Raji (cell line): ENCODE data around the gene PRXL2B.

Source experiments
- POLR2A ChIP-seq: IDR thresholded peaks from 2 replicates; pipeline ENCODE4 v1.6.1; 2011; ENCODE audit warnings: low read depth, low read length, control low read depth; ENCODE audit not compliant: insufficient read depth

PRXL2B gene

DNA sequence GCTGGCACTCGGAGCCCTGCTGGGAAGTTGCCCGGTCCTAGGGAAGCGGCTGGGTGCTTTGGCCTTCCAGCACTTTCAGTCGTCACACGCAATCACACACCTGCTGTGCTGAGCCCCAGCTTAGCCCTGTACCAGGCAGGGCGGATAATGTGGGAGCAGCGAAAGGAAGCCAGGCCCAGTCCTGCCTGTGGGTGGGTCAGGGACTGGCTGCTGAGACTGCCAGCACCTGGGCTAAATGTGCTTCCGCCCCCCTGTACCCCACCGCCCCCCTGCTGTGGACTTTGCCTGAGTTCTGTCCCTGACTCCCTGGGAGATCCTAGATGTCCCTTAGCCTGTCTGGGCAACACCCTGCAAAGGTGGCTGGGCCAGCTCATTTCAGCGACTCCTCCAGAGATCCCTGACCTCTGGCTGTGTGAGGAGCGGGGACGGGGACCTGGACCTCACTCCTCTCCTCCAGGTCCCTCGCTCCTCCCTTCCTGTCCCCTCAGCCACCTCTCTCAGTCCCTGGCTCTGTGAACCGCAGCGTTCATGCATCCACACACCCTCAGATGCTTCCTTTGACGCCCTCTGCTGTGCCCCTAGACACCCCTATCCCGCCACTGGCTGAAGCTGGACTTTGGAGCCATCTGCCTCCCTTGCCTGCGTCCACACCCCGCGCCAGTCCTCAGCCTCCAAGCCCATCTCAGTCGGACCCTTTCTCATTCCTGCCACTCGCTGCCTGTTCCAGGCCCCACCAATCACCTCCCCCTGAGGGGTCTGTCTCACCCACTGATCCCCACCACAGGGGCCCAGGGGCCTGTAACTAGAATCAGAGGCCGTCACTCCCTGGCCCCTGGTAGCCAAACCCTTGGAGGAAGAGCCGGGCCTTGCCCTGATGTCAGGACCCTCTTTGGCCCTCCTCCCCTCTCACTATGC lies 44.8 kb downstream of the PRXL2B start:
- TF ChIP-seq POLR2A: no peak

DNA sequence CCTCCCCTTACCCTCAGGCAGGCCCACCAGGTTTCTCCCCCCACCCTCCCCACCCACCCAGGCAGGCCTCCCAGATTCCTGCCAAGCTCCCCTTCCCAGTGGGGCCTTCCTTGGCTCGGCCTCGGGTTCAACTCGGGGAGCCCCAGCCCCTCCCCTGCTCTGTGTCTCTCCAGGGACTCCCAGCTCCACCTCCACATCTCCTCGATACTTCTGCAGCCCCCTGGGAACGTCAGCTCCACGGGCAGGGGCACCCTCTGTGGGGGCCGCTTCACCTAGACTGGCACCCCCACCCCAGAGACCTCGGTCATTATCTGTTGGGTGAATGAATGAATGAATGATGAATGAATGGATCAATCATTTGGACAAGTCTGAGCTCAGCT lies 45.5 kb downstream of the PRXL2B start:
- TF ChIP-seq POLR2A: no peak

DNA sequence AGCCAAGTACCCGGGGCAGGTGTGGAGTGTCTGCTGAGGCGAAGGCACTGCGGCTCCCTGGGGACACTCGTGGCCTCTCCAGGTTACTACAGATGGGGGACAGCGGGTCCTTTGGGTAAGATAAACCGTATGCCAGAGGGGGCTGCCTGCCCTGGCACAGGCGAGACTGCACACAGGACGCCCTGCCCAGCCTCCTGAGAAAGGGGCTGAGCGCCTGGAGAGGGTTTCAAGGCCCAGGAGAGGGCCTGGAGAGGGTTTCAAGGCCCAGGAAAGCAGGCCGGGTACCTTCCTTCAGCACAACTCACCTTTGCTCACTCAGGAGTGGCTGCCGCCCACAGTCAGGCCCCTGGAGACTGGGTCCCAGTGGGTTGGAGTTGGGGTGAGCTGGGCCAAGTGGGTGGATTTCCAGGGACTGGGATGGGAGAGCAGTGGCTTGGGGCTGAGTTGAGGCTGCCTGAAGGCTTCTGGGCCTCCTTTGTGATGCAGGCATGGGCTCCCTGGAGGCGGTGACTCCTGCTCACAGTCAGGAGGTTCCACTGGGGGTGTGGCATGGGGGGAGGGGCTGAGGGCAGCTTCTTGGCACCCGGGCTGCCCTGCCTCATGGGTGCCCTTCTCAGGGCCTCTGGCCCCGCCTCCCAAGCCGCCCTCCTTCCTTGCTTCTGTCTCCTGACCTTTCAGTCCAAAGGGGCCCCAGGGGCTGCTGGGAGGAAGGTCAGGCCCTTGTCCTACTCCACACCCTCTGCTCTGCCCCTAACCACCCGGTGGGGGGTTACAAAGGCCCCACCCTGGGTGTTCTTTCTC lies 46.2 kb downstream of the PRXL2B start, which contains the start of gene MMEL1:
MMEL1 (minus strand) TSS at position 456 of the 801 bp plus-strand sequence. CDS start 3,532 bp downstream, outside the sequence.
- no peak for TF ChIP-seq POLR2A

DNA sequence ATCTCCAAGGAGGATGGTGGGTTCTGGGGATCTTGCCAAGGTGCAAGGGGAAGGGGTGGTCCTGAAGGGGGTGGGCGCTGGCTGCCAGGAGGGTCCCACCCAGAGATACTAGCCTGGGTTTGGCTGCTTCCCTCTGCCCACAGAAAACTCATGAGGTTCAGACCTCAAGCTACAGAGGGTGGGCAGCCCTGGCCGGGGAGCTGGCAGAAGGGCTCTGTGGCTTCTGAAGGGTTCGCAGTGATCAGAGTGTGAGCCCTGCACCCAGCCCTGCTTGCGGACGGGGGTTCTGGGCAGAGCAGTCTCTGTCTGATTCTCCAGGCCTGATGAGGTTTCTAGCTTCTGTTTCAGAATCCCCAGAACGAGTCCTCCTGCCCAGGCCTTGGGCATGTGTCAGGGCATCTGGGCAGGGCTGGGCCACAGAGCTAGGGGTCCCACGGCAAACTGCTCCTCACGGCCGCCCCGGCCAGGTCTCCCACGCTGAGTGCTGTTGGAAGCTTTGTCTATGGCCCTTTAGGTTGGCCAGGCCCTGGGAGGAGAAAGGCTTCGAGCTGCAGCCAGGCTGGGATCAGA lies 46.9 kb downstream of the PRXL2B start:
- no peak for TF ChIP-seq POLR2A

DNA sequence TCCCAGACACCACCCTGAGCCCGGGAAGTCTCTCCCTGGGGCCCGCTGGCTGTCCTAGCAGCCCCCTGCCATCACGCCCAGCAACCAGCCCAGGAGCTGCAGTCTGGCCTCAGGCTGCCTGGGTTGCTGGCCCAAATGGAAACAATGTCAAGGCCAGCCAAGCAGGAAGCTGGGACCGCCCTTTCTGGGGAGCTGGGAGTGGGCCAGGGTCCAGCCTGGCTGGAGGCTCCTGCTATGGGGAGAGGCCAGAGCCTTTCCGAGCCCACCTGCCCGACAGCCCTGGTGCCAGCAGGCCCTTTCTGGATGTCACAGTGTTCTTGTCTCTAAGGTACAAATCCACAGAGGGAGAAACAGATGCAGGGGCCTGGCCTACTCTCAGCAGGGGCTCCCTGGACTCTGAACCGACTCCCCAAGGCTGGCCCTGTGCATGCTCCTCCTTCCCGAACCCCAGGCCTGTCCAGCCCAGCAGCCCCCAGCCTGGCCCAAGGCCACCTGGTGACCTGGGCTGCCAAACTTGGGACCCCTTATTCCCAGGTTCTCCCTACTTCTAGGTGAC lies 47.4 kb downstream of the PRXL2B start:
- TF ChIP-seq POLR2A: no peak

DNA sequence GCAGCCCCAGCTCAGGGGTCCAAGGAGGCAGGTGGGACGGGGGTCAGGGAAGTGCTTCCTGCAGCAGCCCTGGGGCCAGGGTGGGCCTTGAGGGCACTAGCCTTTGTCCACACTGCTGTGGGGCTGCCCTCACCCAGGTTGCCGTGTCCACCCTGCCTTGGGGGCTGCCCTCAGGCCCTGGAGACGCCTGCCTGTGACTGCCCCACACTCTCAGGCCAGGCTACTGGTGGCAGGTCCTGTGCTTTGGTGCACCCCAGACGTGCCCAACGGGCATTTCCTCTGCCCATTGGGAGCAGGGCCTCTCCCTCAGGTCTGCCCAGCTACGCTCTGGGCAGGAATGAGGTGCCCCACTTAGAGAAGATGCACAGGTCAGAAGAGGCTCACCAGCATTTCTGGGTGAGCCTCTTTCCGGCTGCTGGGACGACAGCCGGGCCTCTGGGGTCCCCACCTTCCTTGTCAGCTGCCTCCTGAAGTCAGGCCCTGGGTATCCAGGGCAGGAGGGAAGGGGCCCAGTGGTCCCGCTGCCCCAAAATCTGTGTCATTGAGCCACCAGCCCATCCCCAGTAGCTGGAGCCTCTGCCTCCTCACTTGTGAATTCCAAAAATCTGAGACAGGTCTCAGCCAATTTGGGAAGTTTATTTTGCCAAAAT lies 48.9 kb downstream of the PRXL2B start:
- TF ChIP-seq POLR2A: no peak

DNA sequence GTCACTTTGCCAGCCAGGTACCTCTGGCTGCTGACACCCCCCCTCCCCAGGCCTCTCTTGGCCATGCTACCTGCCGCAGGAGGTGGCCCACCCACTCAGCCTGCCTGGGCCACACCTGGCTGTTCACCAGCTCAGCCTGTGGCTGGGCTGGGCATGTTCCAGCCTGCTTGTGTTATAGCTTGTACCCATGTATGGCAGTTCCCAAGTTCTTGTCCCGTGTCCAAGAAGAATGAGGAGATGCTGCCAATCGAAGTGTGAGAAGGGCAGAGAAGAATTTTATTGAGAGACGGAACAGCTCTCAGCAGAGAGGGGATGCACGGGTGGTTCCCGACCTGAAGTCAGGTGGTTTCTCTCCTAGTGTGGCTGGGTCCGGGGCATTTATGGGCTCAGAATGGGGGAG lies 50.2 kb downstream of the PRXL2B start:
- no peak for TF ChIP-seq POLR2A

DNA sequence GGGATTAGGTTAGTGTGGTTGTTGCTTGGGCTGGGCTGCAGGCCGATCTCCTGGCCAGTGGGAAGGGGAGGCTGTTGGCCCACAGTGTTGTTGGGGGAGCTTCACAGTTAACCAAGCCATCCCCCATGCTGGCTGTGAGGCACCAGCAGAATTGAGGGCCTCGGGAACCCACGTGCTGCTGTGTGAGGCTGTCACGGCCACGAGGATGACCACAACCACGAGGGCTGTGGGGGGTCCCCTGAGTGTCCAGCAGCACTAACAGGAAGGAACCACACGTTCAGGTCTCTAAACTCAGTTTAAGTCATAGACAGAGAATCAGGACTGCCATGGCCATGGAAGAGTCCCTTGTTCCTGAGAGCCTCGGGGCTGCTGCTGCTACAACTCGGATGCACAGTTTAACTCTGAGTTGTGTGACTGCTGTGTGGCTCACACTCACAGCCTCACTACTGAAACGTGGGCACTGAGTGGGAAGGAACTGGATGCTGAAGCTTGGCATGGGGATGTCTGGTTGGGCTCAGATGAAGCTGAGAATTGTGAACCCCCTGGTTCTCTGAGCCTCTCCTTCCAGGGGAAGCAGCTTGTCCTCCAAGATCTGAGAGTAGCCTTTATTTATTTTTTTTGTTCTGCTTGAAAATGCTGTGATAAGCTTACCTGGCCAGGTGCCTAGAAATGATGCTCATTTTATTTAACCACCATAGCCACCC lies 51.0 kb downstream of the PRXL2B start:
- peak; percentile 44 for TF ChIP-seq POLR2A

DNA sequence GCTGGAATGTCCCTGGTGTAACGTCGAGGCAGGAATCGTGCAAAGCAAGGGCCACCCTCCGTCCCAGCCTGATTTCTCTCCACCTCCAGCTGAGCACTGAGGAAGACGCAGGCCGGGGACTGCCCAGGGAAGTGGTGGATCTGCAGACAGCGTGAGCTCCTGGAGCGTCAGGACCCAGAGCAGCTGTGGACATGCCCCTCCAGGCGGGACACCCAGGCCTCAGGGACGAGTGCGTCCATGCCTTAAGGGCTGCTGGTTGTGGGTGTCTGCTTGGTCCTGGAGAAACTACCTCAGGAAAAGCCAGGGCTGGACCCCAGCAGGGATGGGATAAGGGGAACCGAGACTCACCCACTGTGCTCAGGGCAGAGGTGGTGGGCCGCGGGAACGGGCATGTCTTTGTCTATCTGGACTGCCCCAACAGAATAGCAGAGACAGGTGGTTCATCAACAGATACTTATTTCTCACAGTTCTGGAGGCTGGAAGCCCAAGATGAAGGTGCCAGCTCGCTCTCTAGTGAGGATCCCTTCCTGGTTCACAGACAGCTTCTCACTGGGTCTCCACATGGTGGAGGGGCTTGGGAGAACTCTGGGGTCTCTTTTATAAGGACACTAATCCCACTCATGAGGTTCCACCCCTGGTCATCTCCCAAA lies 52.0 kb downstream of the PRXL2B start:
- TF ChIP-seq POLR2A: peak; percentile 13; the same call in 1 of the 2 replicates

DNA sequence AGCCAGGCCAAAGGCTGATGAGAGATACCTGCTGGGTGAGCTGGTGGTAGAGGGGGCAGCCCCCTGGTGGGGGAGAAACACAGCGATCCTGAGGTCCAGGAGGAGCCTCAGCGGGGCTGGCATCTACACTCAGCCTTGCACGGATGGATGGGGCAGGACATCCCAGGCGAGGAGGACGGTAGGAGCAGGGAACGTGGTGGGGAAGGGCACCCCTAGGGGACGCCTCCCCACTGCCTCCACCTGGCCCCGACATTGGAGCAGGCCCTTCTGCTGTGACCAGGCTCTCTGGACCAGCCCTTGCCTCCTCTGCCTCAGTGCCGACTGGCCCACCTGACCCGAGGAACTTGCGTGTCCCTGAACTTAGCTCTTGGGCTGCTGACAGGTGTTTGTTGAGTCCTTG lies 52.6 kb downstream of the PRXL2B start:
- 0 out of 2 replicates have a peak, but pooled peaks have one; percentile 26 for TF ChIP-seq POLR2A

DNA sequence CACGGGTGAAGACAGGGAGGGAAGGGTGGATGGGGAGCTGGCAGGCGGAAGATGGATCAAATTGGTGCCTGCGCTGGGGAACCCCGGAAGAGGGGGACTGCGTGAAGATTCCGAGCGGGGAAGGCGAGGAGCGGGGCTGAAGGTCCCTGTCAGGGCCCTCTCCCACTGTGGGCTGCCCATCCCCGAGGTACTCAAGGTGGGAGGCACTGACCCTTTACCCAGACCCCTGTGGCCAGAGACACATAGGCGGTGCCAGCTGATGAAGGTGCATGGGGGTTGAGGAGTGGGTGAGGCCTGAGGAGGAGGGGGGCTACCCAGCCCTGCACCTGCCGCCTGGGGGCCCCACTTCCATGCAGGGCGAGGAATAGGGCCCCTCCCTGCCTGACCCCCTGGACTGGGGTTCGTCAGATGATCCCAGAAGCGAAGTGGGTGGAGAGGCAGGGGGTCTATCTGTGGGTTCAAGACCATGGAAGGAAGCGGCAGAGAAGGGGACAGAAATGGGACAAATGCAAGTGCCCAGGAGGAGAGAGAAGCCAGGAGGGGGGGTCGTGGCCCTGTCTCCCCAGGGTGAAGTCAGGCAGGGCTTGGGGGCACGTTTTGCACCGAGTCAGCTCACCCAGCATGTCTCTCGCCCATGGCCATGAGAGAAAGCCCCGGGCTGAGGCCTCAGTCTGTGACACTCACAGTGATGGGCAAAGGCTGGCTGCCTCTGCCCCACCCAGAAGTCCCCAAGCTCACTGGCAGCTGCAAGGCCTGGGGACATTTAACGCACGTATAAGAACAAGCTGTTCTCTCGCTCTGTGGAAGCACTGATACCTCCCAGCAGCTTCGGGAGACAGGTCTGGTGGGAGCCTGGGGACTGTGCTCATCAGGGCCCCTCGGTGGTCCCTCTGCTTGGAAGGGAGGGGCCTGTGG lies 53.3 kb downstream of the PRXL2B start:
- 0 out of 2 replicates have a peak, but pooled peaks have one; percentile 19 for TF ChIP-seq POLR2A

DNA sequence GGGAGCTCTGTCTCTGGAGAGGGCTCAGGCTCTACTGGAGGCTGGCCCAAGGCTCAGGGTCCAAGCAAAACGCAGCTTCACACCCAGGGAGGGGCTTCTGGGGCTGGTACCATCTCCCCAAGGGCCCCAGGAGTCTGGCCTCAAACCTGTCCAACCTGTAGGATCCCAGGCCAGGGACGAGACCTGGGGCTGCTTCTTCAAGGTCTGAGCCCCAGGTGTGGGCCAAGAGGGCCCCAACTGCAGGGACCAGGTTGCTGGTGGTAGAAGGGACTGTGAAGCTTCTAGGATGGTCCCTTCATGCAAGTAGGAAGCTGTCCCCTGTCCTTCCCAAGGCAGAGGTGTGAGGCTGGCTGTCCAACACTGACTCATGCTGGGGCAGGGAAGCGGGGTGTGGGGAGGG lies 54.0 kb downstream of the PRXL2B start:
- TF ChIP-seq POLR2A: no peak
